GM21717 (cell line): ENCODE measurements around the gene ZNF648.
"Not testable (repeated sequence)": the region's sequence is repeated elsewhere in the genome, so short reads cannot be mapped to it uniquely, and the experiment has no call there.

Source experiments
- ATAC-seq: cut with Tn5 transposase; IDR thresholded peaks from one replicate; pipeline ENCODE4 v1.9.1; 2021; ENCODE audit warnings: mild to moderate bottlenecking, moderate library complexity; ENCODE audit not compliant: unreplicated experiment

The ZNF648 gene

DNA sequence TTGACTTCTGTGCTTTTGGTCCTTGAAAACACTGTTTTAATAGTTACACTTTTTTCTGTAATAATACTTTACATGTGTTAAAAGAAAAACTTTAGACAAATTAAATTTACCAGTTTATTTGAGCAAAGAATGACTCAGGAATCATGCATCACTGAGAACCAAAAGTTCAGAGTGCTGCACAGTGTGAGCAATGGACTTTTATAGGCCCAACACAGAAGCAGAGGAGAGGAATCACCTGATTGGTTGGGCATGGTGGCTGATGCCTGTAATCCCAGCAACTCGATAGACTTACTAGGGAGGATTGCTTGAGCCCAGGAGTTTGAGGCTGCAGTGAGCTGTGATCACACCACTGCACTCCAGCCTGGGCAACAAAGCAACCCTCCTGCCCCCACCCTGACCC, 29.3 kb downstream of the ZNF648 start:
- no peak for ATAC-seq

DNA sequence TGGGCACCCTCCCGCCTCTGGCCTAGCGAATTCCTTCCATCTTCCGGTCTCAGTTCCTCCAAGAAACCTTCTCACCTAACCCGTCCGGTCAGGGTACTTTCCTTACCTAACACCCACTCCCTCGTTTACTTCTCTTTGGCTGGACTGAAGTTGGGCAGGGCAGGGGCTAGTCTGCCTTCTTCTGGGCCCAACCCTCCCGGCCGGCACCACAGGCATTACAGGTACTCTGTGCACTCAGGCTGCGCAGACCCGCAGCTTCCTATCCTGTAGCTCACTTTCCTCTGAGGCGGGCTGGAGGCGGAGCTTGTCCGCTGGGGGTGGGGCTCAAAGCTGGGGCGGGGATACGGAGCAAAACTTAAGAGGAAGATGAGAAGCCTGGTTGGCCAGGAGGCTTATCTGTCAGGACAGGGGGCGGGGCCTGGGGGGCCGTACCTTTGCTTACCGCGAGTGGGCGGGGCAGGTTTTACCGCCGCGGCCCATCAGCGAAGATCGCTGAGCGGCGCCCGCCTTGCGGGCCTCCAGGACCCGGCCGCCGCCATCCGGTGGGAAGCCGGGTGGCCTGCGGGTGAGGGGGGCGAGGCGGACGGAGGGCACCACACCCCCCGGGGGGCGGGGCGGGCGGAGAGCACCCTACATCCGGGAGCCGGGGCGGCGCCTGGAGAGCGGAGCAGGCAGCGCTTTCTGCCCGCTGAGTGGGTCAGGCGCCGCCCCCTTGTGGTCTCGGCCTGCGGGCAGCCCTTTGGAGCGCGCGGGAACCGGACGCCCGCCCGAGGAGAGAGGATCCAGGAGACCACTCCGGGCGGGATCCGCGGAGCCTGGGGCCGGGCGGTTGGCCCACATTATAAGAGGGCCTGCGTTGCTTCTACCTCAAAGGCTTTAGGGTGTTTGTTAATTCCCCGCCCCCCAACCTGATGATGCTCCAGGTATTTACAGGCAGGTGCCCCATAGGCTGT, 31.9 kb downstream of the ZNF648 start:
- ATAC-seq: peak; percentile 96

DNA sequence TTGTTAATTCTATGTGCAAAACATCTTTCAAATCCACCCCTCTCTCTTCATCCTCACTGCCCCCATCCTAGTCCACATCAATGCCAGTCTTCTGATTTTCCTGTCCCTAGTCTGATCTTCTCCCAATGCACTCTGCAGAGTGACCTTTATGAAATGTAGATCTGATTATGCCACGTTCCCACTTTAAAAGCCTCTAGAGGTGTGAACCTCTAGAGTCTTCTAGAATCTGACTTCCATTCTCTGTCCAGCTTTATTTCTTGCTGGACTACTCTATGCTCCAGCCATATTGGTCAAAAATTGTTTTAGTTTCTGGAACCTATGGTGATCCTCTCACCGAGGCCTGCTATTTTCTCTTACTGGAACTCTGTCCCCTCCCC, 32.5 kb downstream of the ZNF648 start:
- no peak for ATAC-seq

DNA sequence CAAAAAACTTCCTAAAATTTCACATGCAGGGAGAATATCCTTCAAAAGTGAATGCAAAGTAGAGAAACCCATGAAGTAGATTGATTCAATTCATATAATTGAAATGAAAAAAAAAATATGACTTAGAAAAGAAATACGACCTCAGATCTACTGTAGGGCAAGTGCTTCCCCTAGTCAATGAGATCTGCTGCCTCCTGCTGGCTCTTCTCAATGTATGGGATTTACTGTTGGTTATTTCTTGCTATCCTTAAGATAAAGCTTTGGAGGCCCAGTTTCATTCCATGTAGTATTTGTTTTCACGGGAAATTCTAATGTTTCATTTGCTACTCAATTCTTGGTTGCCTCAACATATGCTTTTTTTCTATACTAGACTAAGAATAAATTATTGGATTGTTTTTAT, 46.2 kb downstream of the ZNF648 start:
- ATAC-seq: no peak

GRCh38 chr1:182010800-182011370, 50.6 kb downstream of the ZNF648 start:
- not testable (repeated sequence) for ATAC-seq

DNA sequence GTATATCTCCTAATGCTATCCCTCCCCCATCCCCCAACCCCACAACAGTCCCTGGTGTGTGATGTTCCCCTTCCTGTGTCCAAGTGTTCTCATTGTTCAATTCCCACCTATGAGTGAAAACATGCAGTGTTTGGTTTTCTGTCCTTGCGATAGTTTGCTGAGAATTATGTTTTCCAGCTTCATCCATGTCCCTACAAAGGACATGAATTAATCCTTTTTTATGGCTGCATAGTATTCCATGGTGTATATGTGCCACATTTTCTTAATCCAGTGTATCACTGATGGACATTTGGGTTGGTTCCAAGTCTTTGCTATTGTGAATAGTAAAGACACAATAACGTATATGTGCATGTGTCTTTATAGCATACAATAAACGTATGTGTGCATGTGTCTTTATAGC, 56.1 kb downstream of the ZNF648 start:
- not testable (repeated sequence) for ATAC-seq

GRCh38 chr1:182004601-182005000, 56.9 kb downstream of the ZNF648 start:
- no peak for ATAC-seq
